ENCODE results near the gene VAPB.

DNA sequence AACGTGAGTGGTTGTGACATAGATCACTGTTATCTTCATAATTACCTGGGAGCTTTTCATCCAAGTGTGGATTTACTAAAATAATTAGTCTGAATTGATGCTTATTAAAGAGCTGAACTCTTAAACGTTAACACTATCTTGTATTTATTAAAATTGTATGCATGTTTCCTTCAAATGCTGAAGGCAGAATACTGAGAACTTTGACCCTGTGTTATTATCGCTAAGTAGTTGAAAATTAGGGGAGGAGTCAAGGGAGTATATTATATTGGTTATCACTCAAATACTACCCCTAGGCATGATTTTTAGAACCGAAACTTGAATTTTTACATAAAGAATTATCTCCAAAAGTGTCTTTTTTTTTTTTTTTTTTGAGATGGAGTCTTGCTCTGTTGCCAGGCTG is 5.8 kb downstream of the VAPB start:
- TF ChIP-seq POLR2AphosphoS5 (IDR thresholded peaks at IDR 0.05; ENCODE audit: borderline replicate concordance, low read depth, low read length) (no peak), FOXP2 (optimal IDR thresholded peaks at IDR 0.05; ENCODE audit: control extremely low read depth, extremely low read length, insufficient read depth) (no peak), EZH2 (IDR thresholded peaks at IDR 0.05) (no peak)

Measured in SK-N-MC (cell line).